ENCODE data around the gene SLC16A3. TPM values are rescaled to one million over a fixed set of nuclear protein-coding genes. Genes with fewer than 3 reads are reported as not detected.

The SLC16A3 gene
- total RNA-seq, 1 experiment from 2014 or later = 28.7 TPM

DNA sequence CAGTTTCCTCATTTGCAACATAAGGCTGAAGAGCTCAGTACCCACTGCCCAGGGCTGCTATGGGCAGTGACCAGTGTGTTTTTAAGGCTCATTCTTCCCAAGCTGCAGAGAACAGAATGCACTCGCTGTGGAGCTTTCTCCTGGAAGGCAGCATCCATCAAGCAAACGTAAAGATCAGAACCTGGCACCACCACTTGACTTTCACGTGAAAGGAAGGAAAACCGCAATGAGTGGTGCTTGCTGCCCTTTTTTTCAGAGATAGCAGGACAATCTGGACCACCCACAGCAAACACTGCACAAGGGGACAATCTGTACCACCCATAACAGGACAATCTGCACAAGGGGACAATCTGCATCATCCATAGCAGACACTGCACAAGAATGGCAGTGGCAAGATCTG is 33.5 kb downstream of the SLC16A3 start:
- Mint-ChIP-seq H3K27ac (no peak overlapping the region), H3K4me1 (no peaks in the 10 kb centered on the region; the same call in 1 of the 2 replicates), H3K27me3 (ENCODE audit: low read depth) (no peaks in the 10 kb centered on the region), H3K4me3 (no peak overlapping the region), H3K36me3 (peaks cover 94% of the 10 kb centered on the region), H3K9me3 (peaks cover 10% of the 10 kb centered on the region)
- POLR2A ChIA-PET = no interaction called here
- CTCF ChIA-PET = interaction anchor here (1.4 kb wide), 1 partner anchor 18 kb away, joined by 4 read pairs; no protein-coding TSS in a partner anchor
- ATAC-seq = no peak
- no peak for DNase-seq (ENCODE audit: low spot score)
- TF ChIP-seq, protein P1, sequence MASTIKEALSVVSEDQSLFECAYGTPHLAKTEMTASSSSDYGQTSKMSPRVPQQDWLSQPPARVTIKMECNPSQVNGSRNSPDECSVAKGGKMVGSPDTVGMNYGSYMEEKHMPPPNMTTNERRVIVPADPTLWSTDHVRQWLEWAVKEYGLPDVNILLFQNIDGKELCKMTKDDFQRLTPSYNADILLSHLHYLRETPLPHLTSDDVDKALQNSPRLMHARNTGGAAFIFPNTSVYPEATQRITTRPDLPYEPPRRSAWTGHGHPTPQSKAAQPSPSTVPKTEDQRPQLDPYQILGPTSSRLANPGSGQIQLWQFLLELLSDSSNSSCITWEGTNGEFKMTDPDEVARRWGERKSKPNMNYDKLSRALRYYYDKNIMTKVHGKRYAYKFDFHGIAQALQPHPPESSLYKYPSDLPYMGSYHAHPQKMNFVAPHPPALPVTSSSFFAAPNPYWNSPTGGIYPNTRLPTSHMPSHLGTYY (CRISPR knock-in tag; IDR thresholded peaks at IDR 0.05) = no peak
- no peak for TF ChIP-seq ZNF138 (CRISPR knock-in tag; conservative IDR thresholded peaks at IDR 0.05)

DNA sequence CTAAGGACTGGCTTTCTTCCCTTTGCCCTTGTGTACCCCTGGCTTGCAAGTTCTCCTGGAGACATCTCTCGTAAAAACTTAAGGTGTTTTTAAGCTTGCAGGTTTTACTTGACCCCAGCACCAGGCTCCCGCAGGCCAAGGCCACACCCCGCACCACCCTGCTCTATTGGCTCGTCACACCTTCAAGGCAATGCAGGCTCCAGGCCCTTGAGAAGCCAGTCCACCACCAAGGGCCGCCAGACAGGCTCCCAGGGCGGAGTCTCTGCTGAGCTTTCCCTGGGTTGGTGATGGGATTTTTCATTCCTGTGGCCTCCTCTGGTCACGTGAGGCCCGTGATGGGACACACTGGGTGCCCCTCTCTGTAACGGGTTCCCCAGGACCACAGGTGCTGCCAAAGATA is 34.8 kb downstream of the SLC16A3 start:
- Mint-ChIP-seq H3K27ac (no peak overlapping the region), H3K9me3 (peaks cover 10% of the 10 kb centered on the region), H3K36me3 (peaks cover 92% of the 10 kb centered on the region), H3K4me3 (no peak overlapping the region), H3K4me1 (peaks cover 13% of the 10 kb centered on the region), H3K27me3 (ENCODE audit: low read depth) (no peaks in the 10 kb centered on the region)
- DNase-seq (ENCODE audit: low spot score) = no peak
- no peak for ATAC-seq
- ChIA-PET CTCF (no interaction called here), POLR2A (interaction anchor here (0.5 kb wide), 1 partner anchor 22 kb away, joined by 3 read pairs; no protein-coding TSS in a partner anchor)
- no peak for TF ChIP-seq SP1 (CRISPR knock-in tag; conservative IDR thresholded peaks at IDR 0.05)
- no peak for TF ChIP-seq ZNF425 (CRISPR knock-in tag; conservative IDR thresholded peaks at IDR 0.05)
- no peak for TF ChIP-seq IRF2 (CRISPR knock-in tag; IDR thresholded peaks at IDR 0.05; ENCODE audit: borderline replicate concordance, low read depth)
- TF ChIP-seq NR1H2 (CRISPR knock-in tag; IDR thresholded peaks at IDR 0.05) = no peak
- no peak for TF ChIP-seq E2F4 (CRISPR knock-in tag; IDR thresholded peaks at IDR 0.05; ENCODE audit: borderline replicate concordance, low read depth)
- TF ChIP-seq, protein P2, sequence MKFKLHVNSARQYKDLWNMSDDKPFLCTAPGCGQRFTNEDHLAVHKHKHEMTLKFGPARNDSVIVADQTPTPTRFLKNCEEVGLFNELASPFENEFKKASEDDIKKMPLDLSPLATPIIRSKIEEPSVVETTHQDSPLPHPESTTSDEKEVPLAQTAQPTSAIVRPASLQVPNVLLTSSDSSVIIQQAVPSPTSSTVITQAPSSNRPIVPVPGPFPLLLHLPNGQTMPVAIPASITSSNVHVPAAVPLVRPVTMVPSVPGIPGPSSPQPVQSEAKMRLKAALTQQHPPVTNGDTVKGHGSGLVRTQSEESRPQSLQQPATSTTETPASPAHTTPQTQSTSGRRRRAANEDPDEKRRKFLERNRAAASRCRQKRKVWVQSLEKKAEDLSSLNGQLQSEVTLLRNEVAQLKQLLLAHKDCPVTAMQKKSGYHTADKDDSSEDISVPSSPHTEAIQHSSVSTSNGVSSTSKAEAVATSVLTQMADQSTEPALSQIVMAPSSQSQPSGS (CRISPR knock-in tag; IDR thresholded peaks at IDR 0.05; ENCODE audit: borderline replicate concordance, low read depth) = no peak

- H3K4me1 Mint-ChIP-seq = peaks cover 33% of the 10 kb centered on the region
- peaks cover 78% of the 10 kb centered on the region for H3K36me3 Mint-ChIP-seq
- ATAC-seq (no peak), DNase-seq (ENCODE audit: low spot score) (no peak)
- H3K27ac Mint-ChIP-seq = peak overlapping the region; percentile 51; the same call in 1 of the 2 replicates
- H3K27me3 Mint-ChIP-seq (ENCODE audit: low read depth) = no peaks in the 10 kb centered on the region
- CTCF ChIA-PET = interaction anchor here (1.5 kb wide), 1 partner anchor 30 kb away, joined by 3 read pairs; no protein-coding TSS in a partner anchor
- peaks cover 1% of the 10 kb centered on the region for H3K9me3 Mint-ChIP-seq
- no peak overlapping the region for H3K4me3 Mint-ChIP-seq
- POLR2A ChIA-PET = interaction anchor here (0.6 kb wide), 1 partner anchor 119 kb away, joined by 5 read pairs; no protein-coding TSS in a partner anchor
- no peak for TF ChIP-seq ZNF121 (CRISPR knock-in tag; IDR thresholded peaks at IDR 0.05)
- TF ChIP-seq, protein P3, sequence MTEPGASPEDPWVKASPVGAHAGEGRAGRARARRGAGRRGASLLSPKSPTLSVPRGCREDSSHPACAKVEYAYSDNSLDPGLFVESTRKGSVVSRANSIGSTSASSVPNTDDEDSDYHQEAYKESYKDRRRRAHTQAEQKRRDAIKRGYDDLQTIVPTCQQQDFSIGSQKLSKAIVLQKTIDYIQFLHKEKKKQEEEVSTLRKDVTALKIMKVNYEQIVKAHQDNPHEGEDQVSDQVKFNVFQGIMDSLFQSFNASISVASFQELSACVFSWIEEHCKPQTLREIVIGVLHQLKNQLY (CRISPR knock-in tag; IDR thresholded peaks at IDR 0.05) = no peak
- TF ChIP-seq, protein P4, sequence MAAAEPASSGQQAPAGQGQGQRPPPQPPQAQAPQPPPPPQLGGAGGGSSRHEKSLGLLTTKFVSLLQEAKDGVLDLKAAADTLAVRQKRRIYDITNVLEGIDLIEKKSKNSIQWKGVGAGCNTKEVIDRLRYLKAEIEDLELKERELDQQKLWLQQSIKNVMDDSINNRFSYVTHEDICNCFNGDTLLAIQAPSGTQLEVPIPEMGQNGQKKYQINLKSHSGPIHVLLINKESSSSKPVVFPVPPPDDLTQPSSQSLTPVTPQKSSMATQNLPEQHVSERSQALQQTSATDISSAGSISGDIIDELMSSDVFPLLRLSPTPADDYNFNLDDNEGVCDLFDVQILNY (CRISPR knock-in tag; IDR thresholded peaks at IDR 0.05) = no peak
- no peak for TF ChIP-seq CREB1 (CRISPR knock-in tag; IDR thresholded peaks at IDR 0.05)
- no peak for TF ChIP-seq MYBL2 (CRISPR knock-in tag; IDR thresholded peaks at IDR 0.05)
- TF ChIP-seq EMX1 (CRISPR knock-in tag; IDR thresholded peaks at IDR 0.05) = no peak
- TF ChIP-seq ATF1 (CRISPR knock-in tag; IDR thresholded peaks at IDR 0.05) = no peak
- TF ChIP-seq IRF1 (CRISPR knock-in tag; IDR thresholded peaks at IDR 0.05) = no peak
- TF ChIP-seq CBFB (CRISPR knock-in tag; IDR thresholded peaks at IDR 0.05; ENCODE audit: low read depth) = no peak
- no peak for TF ChIP-seq ZNF138 (CRISPR knock-in tag; conservative IDR thresholded peaks at IDR 0.05)
- no peak for TF ChIP-seq ZNF532 (CRISPR knock-in tag; IDR thresholded peaks at IDR 0.05; ENCODE audit: borderline replicate concordance)
- TF ChIP-seq CREM (CRISPR knock-in tag; IDR thresholded peaks at IDR 0.05) = no peak
These were observed 37.3 kb downstream of the SLC16A3 start for GRCh38 chr17:82266142-82266541.

Data from WTC11 (cell line).